HG02571 (cell line): Measurements from ENCODE around the gene DOCK4.

Source experiments
- ATAC-seq: cut with Tn5 transposase; IDR thresholded peaks from one replicate; pipeline ENCODE4 v1.9.1; 2021; ENCODE audit warnings: mild to moderate bottlenecking, moderate library complexity; ENCODE audit not compliant: unreplicated experiment

Gene DOCK4

DNA sequence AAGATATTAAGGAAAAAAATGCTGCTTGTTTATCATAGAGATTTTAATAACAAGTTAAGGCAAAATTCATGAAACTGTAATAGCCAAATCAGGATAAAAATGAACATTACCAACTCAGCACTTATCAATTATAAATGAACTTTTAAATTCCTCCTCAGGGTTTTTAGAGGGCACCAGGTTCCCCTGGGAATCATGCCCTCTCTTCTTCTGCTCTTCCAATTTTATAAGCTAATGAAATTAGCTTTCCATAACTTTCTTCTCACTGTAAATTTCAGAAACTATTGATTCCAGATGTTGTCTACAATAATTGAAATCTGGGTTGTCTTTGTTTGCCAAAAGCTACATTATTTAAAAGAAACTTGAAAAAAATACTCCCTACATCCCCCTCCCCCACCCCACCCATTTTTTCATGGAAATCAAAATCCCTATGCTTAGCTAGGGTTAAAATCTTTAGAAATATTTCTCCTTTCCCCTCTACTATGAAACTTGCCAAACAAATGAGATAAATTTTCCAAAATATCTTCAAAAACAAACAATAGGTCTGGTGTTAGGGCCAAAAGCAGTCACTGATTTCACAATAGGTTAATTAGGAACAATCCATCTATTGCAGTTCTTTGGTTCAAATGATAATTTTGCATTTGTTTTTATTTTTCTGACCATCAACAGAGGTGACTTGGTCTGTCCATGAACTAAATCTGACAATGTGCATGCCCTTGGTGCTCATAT, 187.7 kb downstream of the DOCK4 start:
- ATAC-seq, result no peak

DNA sequence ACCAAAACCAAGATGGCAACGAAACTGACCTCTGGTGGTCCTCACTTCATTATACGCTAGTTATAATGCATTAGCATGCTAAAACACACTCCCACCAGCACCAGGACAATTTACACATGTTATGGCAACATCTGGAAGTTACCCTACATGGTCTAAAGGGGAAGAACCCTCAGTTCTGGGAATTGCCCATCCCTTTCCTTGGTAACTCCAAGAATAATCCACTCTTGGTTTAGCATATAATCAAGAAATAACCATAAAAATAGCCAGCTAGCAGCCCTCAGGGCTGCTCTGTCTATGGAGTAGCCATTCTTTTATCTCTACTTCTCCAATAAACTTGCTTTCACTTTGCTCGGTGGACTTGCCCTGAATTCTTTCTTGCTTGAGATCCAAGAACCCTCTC, 191.1 kb downstream of the DOCK4 start:
- no peak for ATAC-seq

DNA sequence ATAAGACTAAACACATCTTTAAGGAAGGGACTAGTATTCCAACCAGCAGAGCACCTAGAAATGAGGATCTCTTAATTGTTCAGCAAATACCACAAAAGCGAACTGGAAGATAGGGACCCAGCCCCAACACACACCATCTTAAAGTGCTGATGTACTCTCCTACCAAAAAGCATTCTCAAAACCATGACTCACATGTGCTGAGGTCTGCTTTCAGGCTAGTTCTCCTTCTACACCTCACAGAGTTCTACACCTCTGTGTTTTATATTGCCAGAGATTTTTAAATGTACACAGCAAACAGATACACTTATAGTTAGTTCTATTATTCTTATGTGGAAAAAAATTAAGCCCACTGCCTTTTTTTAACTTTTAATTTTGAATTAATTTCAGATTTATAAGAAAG, 191.9 kb downstream of the DOCK4 start:
- ATAC-seq, result no peak

DNA sequence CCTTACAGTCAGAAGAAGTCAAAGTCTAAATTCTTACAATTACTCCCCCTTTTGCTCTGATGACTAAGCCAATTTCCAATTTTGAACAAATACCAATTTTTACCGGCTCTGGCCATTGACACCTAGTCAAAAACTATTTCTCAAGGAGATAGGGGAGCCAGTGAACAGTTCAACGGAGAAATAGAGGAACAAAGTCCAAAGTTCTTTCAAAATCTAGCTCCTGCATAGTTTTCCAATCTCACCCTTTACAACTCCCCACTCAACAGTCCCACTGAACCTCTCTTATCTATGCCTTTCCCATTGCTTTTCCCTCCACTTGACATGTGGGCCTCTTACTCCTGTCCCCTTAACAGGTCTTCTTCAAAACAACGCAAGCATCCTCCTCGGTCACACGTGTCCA, 192.9 kb downstream of the DOCK4 start:
- no peak for ATAC-seq

DNA sequence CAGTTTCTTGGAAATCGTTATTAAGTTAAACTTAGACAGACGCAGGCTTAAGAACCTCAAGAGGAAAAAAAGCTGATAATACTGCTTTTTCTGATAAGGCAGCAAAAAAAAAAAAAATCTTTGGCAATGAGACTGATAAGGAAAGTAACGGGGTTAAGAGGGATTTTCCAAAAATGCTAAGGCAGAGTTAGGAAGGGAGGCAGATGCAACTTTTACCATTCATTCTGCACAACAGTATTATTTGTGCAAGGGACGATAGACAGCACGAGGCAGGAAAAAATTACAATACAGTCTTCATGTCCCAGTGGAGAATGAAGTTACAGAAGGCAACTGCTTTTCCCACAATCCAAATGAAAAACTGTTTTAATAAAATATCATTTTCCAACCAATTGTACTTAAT, 194.0 kb downstream of the DOCK4 start:
- ATAC-seq, result no peak

DNA sequence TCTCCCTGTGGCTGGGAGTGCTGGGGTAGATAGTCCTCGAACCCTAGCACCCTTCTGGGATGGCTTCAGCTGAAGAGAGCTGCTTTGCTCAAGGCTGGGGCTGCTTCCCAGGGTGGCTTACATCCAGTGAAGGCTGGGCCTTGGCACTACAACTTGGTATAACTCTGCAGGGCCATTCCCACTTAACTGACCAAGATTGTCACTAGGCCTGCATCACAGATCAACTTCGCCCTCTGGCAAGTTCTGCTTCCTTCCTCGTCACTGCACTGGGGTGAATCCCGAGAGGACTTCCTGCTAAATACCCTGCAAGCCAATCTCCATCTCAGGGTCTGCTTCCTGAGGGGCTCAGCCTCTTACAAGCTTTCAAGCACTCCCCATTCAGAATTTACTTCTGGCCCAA, 195.2 kb downstream of the DOCK4 start:
- ATAC-seq, result no peak

DNA sequence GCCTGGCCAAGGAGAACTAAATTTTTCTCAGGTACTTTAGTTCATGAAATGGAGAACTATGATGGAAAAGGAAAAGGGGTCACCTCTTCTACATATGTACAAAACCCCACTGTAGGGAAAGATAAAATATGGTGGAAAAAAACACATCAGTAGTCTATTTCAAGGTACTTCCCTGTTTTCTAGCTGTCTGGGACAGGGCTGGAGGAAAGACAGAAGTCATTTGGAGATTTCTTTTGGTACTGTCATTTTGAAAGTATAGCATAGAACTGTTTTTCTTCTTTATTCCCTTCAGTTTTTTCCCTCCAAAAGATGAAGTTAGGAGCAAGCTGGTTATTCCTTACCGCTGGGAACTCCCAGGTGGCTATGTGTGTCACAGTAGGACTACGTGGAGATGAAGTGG, 196.1 kb downstream of the DOCK4 start:
- no peak for ATAC-seq

DNA sequence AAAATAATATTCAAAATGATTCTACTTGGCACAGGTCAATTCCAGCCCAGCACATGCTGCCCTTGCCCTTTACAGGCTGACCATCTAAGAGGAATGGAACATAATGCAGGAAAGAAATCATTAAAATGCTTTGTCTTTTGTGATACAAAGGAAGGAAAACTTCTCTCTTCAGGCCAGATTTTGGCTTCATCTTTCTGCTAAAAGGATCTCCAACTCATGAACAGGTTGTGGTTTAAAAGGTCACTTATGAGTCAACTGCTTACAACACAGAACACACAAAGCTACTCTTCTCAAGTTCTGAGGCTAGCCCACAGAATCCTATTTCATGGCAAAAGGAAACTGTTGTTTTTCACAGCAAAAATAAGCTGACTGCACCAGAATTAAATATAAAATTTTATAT, 197.1 kb downstream of the DOCK4 start:
- no peak for ATAC-seq

DNA sequence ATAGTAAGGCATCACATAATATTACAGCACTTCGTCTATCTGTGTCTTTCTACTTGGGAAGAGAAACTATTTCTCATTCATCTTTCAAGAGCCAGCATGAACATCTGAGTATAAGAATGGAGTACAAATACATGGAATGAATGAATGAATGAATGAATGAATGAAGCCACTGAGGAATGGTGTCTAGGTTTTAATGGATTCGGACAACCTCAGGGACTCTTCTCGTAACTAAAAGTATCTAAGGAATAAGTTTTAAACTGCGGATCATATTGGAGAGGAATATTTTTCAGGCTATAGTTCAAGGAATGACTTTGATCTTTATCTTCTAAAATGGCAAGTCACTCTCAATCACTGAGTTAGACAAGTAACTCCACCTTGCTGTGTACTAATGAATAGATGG, 199.0 kb downstream of the DOCK4 start:
- no peak for ATAC-seq

DNA sequence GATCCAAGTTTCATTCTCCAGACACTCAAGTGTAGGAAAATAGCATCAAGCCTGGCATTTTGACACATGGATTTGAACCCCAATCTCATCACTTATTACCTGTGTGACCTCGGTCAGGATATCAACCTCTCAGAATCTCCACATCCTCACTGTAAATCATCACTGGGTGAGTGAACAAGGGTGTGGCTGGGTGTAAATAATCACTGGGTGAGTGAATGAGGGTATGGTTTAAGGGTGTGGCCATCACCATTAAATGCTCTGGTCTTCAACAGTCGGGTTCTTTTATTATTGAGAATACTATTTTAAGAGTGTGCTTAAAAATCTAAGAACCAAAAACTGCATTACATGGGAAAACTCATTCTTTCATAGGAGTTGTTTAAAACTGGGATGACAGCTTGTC, 200.1 kb downstream of the DOCK4 start:
- no peak for ATAC-seq

DNA sequence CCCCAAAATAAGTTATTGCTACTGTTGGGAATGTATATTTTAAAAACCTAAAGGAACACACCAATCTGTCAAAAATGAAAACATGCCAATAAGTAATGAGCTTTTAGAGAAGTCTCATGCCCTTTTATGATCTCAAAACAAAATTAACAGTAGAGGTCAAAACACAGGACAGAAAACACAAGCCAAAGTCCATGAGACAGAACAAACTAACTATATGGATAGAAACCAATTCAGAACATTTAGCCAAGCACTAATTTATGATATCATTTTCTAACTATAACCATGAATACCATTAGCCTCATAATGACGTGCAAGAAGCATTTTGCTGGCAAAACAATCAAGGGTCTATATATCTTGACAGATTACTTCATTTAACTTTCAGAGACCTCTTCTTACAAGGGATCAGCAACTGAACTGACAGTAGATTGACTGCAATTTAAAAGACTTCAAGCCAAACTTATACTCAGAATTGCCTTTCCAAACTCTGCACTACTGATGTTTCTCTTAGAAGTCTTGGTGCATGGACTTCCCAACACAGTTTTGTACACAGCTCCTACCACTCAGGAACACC, 200.9 kb downstream of the DOCK4 start:
- no peak for ATAC-seq

DNA sequence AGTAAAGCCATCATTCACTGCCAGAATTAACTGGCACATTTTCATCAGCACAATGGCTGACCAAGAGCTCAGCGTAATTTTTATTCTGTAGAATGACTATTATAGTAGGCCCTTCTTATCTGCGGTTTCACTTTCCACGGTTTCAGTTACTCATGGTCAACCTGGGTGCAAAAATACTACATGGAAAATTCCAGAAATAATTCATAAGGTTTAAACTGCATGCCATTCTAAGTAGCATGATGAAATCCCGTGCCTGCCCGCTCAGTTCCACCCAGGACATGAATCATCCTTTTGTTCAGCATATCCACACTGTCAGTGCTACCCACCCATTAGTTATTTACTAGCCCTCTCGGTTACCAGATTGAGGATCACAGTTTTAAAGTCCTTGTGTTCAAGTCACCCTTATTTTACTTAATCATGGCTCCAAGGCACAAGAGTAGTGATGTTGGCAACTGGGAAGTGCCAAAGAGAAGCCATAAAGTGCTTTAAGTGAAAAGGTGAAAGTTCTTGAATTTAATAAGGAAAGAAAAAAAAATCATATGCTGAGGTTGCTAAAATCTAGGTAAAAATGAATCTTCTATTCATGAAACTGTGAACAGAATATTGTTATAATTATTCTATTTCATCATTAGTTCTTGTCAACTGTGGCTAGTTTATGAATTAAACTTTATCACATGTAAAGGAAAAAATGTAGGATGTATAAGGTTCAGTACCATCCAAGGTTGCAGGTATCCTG, 204.9 kb downstream of the DOCK4 start:
- ATAC-seq, result no peak

DNA sequence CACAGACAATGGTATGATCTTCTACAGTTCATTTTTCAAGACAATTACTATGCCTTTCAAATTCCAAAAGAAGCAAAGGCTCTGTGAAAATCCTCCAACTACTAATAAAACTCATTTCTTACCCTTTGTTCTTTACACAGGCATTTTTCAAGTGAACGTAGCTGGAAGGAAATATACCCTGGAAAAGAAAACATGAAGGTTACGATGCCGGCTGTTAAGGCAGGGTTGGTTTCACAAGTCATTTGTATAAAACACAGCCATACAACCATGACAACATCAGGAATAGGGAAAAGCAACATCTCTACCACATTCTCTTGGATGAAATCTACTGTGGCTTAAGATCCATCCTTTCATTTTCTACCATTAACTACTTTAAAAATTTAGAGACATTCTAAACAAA, 207.9 kb downstream of the DOCK4 start:
- ATAC-seq, result no peak

DNA sequence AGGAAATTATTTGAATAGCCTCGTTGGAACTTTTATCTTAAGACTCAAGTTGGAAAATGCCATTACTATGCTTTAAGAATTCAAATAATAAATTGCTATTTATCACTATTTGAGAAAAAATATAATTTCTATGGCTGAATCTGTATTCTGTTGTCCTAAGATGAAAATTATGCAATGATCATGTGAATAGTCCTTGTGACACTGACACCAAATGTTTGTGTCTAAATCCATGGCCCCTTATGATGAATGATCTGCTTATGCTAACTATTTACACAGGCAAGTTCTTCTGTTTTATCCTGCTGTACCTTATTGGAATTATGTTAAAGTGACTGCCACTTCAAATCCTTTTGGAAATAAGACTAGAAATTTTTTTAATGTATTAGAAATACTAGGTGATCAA, 208.7 kb downstream of the DOCK4 start:
- no peak for ATAC-seq

DNA sequence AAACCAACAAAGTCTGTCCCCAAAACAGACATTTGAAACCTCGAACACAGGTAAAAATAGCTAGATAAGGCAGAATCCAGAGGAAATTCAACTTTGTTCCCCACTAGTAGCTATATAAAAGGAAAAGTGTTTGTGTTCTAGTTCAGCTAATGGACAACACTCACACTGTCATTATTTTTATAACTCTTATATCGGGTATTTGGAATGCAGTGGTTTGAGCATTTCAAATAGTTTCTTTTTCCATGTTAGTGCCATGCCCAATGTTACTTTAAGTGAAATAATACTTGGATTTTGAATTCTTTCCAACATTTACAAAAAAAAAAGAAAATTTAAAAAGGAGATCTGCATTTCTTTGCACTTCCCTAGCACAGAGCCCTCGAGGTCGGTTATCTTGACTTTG, 213.6 kb downstream of the DOCK4 start:
- ATAC-seq, result no peak

DNA sequence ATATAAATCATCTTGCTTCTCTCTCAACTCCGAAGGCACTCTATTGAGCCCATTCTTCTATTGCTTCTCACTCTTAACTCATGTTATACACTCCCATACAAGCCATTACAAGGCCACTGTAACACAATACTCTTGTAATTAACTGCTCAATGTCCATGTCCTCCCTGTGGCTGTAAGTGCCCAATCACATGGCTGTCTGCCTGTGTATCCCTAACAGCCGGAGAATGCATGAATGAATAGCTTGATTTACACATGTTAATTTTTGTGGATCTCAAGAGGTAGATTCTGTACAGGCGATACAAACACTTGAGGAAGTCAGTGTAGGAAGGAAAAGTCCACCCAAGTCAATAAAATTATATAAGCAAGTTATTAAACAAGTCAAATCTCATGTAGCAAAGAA, 215.6 kb downstream of the DOCK4 start:
- ATAC-seq, result no peak

DNA sequence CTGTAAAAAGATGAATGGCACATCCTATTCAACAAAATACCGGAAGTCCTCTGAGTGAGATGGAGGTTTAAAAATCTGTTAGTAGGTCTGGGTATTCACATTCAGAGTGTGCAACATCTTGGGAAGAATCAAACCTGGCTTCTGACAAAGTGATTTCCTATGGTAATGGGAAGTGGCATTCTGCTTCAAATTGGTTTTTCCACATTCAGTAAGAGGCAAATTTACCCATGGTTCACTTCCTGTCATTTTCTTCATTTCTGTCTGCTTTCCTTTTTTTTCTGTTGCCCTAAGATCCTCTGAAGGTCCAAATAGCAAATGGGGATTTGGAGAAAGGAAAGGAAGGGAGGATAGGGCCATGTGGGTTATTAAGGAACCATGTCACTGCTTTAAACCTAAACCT, 218.3 kb downstream of the DOCK4 start:
- ATAC-seq, result no peak

DNA sequence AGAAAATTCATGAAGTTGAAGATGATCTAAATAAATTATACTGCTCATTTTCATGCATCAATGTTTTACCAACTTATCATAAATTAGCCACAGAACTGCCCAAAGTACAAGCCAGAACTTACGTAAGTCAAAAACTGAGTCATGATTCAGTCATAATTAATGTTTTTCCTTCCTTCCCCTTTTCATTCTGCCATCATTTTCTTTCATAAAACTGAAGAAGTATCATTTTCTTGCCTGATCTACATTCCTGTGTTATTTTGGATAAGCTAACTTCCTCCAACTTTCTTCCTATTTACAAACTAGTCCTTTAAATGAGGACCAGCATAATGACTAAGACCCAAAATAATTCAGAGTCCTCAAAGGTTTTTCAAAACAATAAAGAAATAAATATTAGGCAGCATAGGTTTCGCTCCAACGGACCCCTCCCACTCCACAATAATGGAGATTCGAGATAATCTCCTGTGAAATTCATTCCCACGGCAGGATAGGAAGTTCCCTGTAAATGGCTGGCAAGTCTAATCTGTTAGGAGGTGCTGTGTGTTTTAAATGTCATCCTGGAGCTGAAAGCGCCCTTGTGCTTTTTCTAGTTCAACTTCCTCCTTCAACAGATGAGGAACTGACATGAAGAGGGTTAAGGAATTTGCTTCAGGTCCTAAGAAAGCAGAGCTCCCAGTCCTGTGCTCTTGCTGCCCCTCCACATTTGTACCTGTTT, 218.9 kb downstream of the DOCK4 start:
- no peak for ATAC-seq

DNA sequence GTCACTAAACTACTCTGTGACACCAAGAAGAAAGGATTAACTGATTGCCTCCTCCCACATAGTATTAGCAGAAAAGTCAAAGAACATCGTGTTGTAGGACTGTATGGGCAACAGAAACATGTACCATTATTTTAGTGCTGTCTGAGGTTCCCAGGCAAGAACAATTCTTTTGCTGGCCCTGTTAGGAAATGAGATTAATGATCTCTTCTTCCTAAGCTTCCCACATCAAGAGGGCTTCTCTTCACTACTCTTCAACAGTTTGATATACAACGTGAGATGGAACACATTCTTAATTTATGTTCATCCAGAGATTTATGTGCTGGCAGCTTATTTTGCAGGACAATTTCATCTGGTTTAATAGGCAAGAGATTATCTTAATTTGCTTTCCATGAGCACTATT, 219.6 kb downstream of the DOCK4 start:
- ATAC-seq, result no peak

DNA sequence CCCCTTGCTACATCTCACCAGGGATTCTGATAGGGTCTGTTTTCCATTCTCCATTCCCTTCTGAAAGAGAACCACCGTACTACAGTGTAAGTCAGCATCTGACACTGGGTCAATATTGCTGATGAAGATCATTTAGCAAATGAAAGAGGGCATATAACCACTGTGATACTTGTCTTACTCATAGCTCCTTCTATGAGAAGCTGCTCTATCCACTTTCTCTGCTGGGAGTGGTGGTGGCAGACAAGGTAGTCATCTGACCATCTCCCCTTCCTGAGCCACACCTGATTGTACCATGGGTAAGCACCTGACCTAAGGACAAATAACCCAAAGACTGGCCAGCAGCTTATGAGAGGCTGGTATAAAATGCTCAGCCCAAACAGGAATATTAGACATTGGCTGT, 220.4 kb downstream of the DOCK4 start:
- no peak for ATAC-seq

DNA sequence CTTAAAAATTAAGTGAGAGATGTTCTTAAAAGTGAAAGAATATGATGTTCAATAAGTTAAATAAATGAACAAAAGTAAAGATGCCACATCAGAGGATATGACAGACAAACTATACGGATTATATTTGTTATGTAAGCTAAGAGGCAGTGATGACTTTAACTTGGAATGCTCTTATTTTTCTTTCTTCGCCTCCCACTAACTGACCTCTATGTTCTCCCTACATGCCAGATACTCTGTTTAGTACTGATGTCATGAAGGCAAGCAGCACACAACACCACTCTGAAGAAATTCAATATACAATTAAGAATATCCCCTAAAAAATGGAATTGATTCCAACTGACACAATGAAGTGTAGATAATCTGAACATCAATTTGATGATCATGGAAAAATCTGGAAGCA, 223.4 kb downstream of the DOCK4 start:
- ATAC-seq, result no peak

DNA sequence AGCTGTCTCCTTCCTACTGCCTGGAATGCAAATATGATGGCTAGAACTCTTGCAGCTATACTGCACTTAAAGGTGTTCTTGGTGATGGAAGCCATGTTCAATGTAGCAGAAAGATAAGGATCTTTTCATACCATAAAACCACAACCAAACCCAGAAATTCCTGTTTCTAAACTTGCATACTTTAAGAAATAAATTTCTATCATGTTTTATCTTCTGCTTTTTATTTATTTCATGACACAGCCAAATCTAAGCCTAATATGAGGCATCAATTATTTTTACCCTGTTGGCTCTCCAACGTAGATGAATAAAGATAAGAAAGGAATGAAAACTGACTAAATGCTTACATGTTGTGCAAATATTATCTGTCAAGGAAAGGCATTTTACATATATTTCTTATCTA, 224.1 kb downstream of the DOCK4 start:
- ATAC-seq, result no peak
